Panc1 (cell line): Measurements from ENCODE around the gene ANGPTL4.

Experiments used
- CTCF ChIP-seq: fragments of 450-650 bp; IDR thresholded peaks from 2 replicates; pipeline ENCODE4 v1.5.1; 2017; ENCODE audit warnings: mild to moderate bottlenecking
- POLR2AphosphoS5 ChIP-seq: IDR thresholded peaks from 2 replicates; pipeline ENCODE4 v1.6.1; 2012; ENCODE audit warnings: mild to moderate bottlenecking, low read depth, low read length, moderate library complexity

DNA sequence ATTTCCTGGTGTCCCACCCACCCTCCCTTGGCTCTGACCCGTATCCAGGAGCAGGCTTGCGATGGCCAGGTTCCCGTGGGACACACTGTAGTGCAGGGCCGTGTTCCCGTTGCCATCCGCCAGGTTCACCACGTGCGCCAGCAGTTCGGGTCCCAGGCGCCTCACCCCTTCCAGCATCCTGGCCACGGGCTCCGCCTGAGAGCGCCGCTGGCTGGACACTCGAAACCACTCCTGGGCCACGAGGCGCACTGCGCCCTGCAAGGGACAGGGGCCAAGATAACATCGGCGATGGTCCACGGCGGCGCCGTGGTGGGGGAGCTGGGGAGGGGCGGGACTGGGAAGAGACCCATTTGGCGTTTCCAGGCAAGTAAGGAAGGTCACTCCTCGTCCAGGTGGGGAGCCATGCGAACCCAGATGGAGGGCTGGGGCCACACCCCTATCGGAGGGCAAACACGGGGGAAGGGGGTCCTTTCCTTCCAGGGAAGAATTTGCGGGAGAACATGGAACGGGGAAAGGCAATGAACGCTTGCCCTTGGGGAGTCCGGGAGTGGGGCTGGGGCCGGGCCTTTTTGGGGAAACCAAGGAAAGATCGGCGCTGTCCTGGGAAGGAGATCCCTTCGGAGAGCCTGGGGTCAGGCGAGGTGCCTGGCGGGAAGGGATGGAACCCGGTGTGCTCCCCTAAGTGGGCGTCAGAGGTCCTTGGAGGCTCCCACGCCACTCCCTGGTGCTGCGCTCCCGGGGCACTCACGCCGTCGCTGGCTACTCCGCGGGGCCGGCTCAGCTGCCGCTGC lies 30.8 kb upstream of the ANGPTL4 start:
- TF ChIP-seq CTCF (no peak), POLR2AphosphoS5 (no peak)
